ENCODE data around the gene PTBP1.

The PTBP1 gene

DNA sequence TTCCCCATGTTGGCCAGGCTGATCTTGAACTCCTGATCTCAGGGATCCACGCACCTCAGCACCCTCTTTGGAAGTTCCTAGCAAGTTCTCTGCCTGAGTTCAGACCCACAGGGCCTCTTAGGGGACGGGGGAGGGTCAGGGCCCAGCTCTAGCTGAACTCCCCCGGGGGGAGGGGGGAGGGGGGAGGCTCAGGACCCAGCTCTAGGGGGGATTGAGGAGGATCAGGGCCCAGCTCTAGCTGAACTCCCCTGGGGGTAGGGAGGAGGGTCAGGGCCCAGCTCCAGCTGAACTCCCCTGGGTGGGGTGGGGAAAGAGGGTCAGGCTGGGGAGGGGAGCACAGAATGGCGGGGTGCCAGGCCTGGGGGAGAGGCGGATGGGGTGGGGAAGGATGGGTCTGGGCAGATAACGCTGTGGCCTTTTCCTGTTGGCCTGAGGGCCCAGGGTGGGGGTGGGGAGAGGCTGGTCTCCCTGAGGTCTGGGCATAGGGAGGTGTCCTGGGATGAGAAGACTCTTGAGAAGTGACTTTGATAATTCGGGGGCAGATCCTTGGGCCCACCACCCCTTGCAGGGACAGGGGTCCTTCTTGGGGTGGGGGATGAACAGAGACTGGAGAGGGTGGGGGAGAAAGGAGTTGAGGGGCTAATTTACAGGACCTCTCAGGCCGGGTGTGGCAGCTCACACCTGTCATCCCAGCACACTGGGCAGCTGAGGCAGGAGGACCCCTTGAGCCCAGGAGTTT is 5.5 kb upstream of the PTBP1 start:
- H3K14ac ChIP-seq (ENCODE audit: low read length): no peak overlapping the region
- H3K27ac ChIP-seq (replicated peaks; ENCODE audit: low read length): no peak overlapping the region
- no peaks in the 10 kb centered on the region for H3K9me3 ChIP-seq (replicated peaks in 1 of 2; ENCODE audit: control insufficient read depth in 2 of 2, insufficient read depth in 1 of 2, low read depth in 1 of 2, low read length in 2 of 2)
- no peak overlapping the region for H4K91ac ChIP-seq (ENCODE audit: low read depth, low read length, poor library complexity)
- H3K79me1 ChIP-seq (ENCODE audit: low read depth, low read length): no peaks in the 10 kb centered on the region
- no peak overlapping the region for H3K23ac ChIP-seq (ENCODE audit: low read depth, low read length, poor library complexity)
- no peak overlapping the region for H2AFZ ChIP-seq (ENCODE audit: low read length)
- no peak overlapping the region for H3K18ac ChIP-seq (ENCODE audit: low read length)
- no peak for DNase-seq (ENCODE audit: low spot score)
- peak overlapping the region; percentile 75 for H2BK15ac ChIP-seq (ENCODE audit: low read length)
- no peak overlapping the region for H3K4ac ChIP-seq (ENCODE audit: low read length)
- peaks cover 13 to 16% of the 10 kb centered on the region in 2 donors for H3K4me1 ChIP-seq (ENCODE audit: control insufficient read depth in 2 of 2, insufficient read depth in 1 of 2, low read depth in 1 of 2, low read length in 2 of 2)
- H2BK120ac ChIP-seq (ENCODE audit: low read depth, low read length): peak overlapping the region; percentile 17
- no peak overlapping the region for H3K4me3 ChIP-seq (ENCODE audit: low read length in 2 of 2)
- H2BK5ac ChIP-seq (ENCODE audit: low read length): no peak overlapping the region
- H3K9ac ChIP-seq (ENCODE audit: low read depth, low read length, poor library complexity): no peak overlapping the region
- H2BK12ac ChIP-seq (ENCODE audit: low read length): no peak overlapping the region
- H3K36me3 ChIP-seq (replicated peaks in 1 of 2; ENCODE audit: control insufficient read depth in 2 of 2, insufficient read depth in 2 of 2, low read length in 2 of 2): no peaks in the 10 kb centered on the region
- H3K27me3 ChIP-seq (ENCODE audit: control insufficient read depth in 3 of 3, insufficient read depth in 3 of 3, low read depth in 1 of 3, low read length in 3 of 3): no peaks in the 10 kb centered on the region
- H2AK5ac ChIP-seq (ENCODE audit: low read depth, low read length): peak overlapping the region; percentile 8
- no peak overlapping the region for H3K4me2 ChIP-seq (ENCODE audit: insufficient read depth, low read length, poor library complexity, severe bottlenecking)
- no CpG with 5 or more reads among the region's 8 CpGs for WGBS, 2 donors (ENCODE audit: extremely low coverage in 2 of 2, insufficient read length in 2 of 2, insufficient replicate concordance in 1 of 2)
- H4K8ac ChIP-seq (ENCODE audit: low read depth, low read length): no peak overlapping the region

DNA sequence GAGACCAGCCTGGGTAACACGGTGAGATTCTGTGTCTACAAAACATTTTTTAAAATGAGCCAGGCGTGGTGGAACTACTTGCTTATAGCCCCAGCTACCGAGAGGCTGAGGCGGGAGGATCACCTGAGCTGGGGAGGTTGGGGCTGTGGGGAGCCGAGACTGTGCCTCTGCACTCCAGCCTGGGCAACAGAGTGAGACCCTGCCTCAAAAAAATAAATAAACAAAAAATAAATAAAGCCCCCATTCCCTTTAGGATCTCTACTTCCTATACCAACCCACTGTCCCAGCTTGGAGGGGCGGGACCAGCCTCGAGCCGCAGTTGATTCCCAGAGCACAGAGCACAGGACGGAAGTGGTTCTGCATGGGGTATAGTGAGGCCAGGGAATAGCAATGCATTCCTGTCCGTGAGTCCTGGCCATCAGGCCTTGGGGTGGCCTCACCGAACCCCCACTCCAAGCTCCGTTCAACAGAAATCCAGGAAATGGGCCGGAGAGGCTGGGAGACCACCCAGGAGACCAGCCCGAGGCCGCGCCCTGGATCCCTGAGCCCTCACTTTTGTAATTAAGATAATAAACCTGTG is 4.9 kb upstream of the PTBP1 start:
- no CpG with 5 or more reads among the region's 16 CpGs for WGBS, 2 donors (ENCODE audit: extremely low coverage in 2 of 2, insufficient read length in 2 of 2, insufficient replicate concordance in 1 of 2)
- no peak overlapping the region for H3K4me2 ChIP-seq (ENCODE audit: insufficient read depth, low read length, poor library complexity, severe bottlenecking)
- no peak overlapping the region for H2BK12ac ChIP-seq (ENCODE audit: low read length)
- no peak overlapping the region for H3K18ac ChIP-seq (ENCODE audit: low read length)
- no peak overlapping the region for H2BK120ac ChIP-seq (ENCODE audit: low read depth, low read length)
- no peak overlapping the region for H3K27ac ChIP-seq (replicated peaks; ENCODE audit: low read length)
- no peak overlapping the region for H3K14ac ChIP-seq (ENCODE audit: low read length)
- no peaks in the 10 kb centered on the region for H3K79me1 ChIP-seq (ENCODE audit: low read depth, low read length)
- no peaks in the 10 kb centered on the region for H3K36me3 ChIP-seq (replicated peaks in 1 of 2; ENCODE audit: control insufficient read depth in 2 of 2, insufficient read depth in 2 of 2, low read length in 2 of 2)
- peak overlapping the region; percentile 75 for H2BK15ac ChIP-seq (ENCODE audit: low read length)
- no peak overlapping the region for H2AFZ ChIP-seq (ENCODE audit: low read length)
- H3K9me3 ChIP-seq (replicated peaks in 1 of 2; ENCODE audit: control insufficient read depth in 2 of 2, insufficient read depth in 1 of 2, low read depth in 1 of 2, low read length in 2 of 2): no peaks in the 10 kb centered on the region
- no peak overlapping the region for H2BK5ac ChIP-seq (ENCODE audit: low read length)
- no peak for DNase-seq (ENCODE audit: low spot score)
- no peak overlapping the region for H3K4me3 ChIP-seq (ENCODE audit: low read length in 2 of 2)
- no peak overlapping the region for H3K4ac ChIP-seq (ENCODE audit: low read length)
- H4K91ac ChIP-seq (ENCODE audit: low read depth, low read length, poor library complexity): no peak overlapping the region
- H4K8ac ChIP-seq (ENCODE audit: low read depth, low read length): no peak overlapping the region
- H3K4me1 ChIP-seq (ENCODE audit: control insufficient read depth in 2 of 2, insufficient read depth in 1 of 2, low read depth in 1 of 2, low read length in 2 of 2): peaks cover 13 to 16% of the 10 kb centered on the region in 2 donors
- no peak overlapping the region for H3K23ac ChIP-seq (ENCODE audit: low read depth, low read length, poor library complexity)
- no peaks in the 10 kb centered on the region for H3K27me3 ChIP-seq (ENCODE audit: control insufficient read depth in 3 of 3, insufficient read depth in 3 of 3, low read depth in 1 of 3, low read length in 3 of 3)
- peak overlapping the region; percentile 8 for H2AK5ac ChIP-seq (ENCODE audit: low read depth, low read length)
- no peak overlapping the region for H3K9ac ChIP-seq (ENCODE audit: low read depth, low read length, poor library complexity)

DNA sequence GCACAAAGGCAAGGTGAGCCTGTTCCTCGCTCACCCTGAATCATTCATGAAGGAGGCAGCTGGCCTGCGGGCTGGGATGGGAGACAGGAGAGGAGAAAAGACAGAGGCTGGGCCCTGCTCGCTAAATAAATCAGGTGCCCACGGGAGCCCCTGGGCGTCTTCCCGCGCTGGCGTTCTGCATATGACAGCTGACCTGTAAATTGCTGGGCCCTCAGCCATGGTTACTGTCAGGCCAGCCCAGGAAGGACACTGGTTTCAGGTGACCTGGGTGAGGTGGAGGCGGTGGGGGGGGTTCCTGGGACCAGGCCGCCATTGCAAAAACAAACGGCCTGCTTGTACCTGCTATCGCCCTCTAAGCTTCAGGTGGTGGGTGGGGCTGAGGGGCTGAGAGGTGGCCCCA is 3.4 kb upstream of the PTBP1 start:
- Histone ChIP-seq H3K4me2 (ENCODE audit: insufficient read depth, low read length, poor library complexity, severe bottlenecking) (no peak overlapping the region), H4K91ac (ENCODE audit: low read depth, low read length, poor library complexity) (no peak overlapping the region), H2BK12ac (ENCODE audit: low read length) (no peak overlapping the region), H2BK120ac (ENCODE audit: low read depth, low read length) (no peak overlapping the region), H2BK5ac (ENCODE audit: low read length) (no peak overlapping the region), H3K27me3 (ENCODE audit: control insufficient read depth in 3 of 3, insufficient read depth in 3 of 3, low read depth in 1 of 3, low read length in 3 of 3) (no peaks in the 10 kb centered on the region), H3K4me3 (ENCODE audit: low read length in 2 of 2) (no peak overlapping the region), H3K23ac (ENCODE audit: low read depth, low read length, poor library complexity) (no peak overlapping the region), H3K18ac (ENCODE audit: low read length) (no peak overlapping the region), H3K4me1 (ENCODE audit: control insufficient read depth in 2 of 2, insufficient read depth in 1 of 2, low read depth in 1 of 2, low read length in 2 of 2) (peaks cover 10 to 11% of the 10 kb centered on the region in 2 donors), H2BK15ac (ENCODE audit: low read length) (peak overlapping the region; percentile 8), H3K4ac (ENCODE audit: low read length) (no peak overlapping the region), H3K9me3 (replicated peaks in 1 of 2; ENCODE audit: control insufficient read depth in 2 of 2, insufficient read depth in 1 of 2, low read depth in 1 of 2, low read length in 2 of 2) (no peaks in the 10 kb centered on the region), H3K9ac (ENCODE audit: low read depth, low read length, poor library complexity) (no peak overlapping the region), H2AK5ac (ENCODE audit: low read depth, low read length) (no peak overlapping the region), H4K8ac (ENCODE audit: low read depth, low read length) (no peak overlapping the region), H3K27ac (replicated peaks; ENCODE audit: low read length) (no peak overlapping the region), H2AFZ (ENCODE audit: low read length) (no peak overlapping the region), H3K36me3 (replicated peaks in 1 of 2; ENCODE audit: control insufficient read depth in 2 of 2, insufficient read depth in 2 of 2, low read length in 2 of 2) (peaks cover 0 to 7% of the 10 kb centered on the region in 2 donors), H3K79me1 (ENCODE audit: low read depth, low read length) (no peaks in the 10 kb centered on the region), H3K14ac (ENCODE audit: low read length) (no peak overlapping the region)
- no peak for DNase-seq (ENCODE audit: low spot score)
- WGBS, 2 donors (ENCODE audit: extremely low coverage in 2 of 2, insufficient read length in 2 of 2, insufficient replicate concordance in 1 of 2): no CpG with 5 or more reads among the region's 12 CpGs

DNA sequence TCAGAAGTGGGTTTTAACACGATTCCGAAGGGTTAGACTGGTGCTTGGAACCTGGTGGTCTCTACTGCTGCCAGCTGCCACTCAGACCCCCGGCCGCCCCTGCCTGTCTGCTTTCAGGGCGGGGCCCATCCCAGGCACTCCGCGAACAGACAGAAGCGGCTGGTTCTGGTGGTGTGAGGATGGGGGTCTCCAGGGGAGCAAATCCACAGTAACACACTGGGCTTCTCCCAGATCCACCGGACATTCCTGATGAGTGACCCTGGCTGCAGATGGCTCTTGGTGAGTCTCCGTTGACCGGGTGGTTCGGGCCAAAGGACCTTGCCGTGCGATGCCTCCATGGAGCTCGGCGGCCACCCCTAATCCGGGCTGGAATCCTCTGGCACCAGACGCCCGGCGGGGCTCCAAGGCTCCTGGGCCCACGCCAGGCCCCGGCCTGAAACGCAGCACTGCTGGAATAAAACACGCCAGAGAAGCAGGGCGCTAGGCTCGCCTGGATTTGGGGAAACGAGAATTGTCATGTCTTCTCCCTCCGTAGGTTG is 2.1 kb upstream of the PTBP1 start:
- Histone ChIP-seq H2BK5ac (ENCODE audit: low read length) (peak overlapping the region; percentile 39), H3K9ac (ENCODE audit: low read depth, low read length, poor library complexity) (no peak overlapping the region), H2BK15ac (ENCODE audit: low read length) (peak overlapping the region; percentile 81), H4K91ac (ENCODE audit: low read depth, low read length, poor library complexity) (no peak overlapping the region), H2AFZ (ENCODE audit: low read length) (no peak overlapping the region), H3K27ac (replicated peaks; ENCODE audit: low read length) (no peak overlapping the region), H4K8ac (ENCODE audit: low read depth, low read length) (peak overlapping the region; percentile 23), H3K18ac (ENCODE audit: low read length) (peak overlapping the region; percentile 83), H3K4me3 (ENCODE audit: low read length in 2 of 2) (no peak overlapping the region), H3K4ac (ENCODE audit: low read length) (no peak overlapping the region), H2BK12ac (ENCODE audit: low read length) (no peak overlapping the region), H2BK120ac (ENCODE audit: low read depth, low read length) (peak overlapping the region; percentile 41), H3K36me3 (replicated peaks in 1 of 2; ENCODE audit: control insufficient read depth in 2 of 2, insufficient read depth in 2 of 2, low read length in 2 of 2) (peaks cover 8 to 20% of the 10 kb centered on the region in 2 donors), H2AK5ac (ENCODE audit: low read depth, low read length) (peak overlapping the region; percentile 100), H3K23ac (ENCODE audit: low read depth, low read length, poor library complexity) (peak overlapping the region; percentile 65), H3K9me3 (replicated peaks in 1 of 2; ENCODE audit: control insufficient read depth in 2 of 2, insufficient read depth in 1 of 2, low read depth in 1 of 2, low read length in 2 of 2) (no peaks in the 10 kb centered on the region), H3K4me1 (ENCODE audit: control insufficient read depth in 2 of 2, insufficient read depth in 1 of 2, low read depth in 1 of 2, low read length in 2 of 2) (peaks cover 8% of the 10 kb centered on the region in 2 donors), H3K14ac (ENCODE audit: low read length) (no peak overlapping the region), H3K79me1 (ENCODE audit: low read depth, low read length) (no peaks in the 10 kb centered on the region), H3K4me2 (ENCODE audit: insufficient read depth, low read length, poor library complexity, severe bottlenecking) (no peak overlapping the region), H3K27me3 (ENCODE audit: control insufficient read depth in 3 of 3, insufficient read depth in 3 of 3, low read depth in 1 of 3, low read length in 3 of 3) (no peaks in the 10 kb centered on the region)
- WGBS, 2 donors (ENCODE audit: extremely low coverage in 2 of 2, insufficient read length in 2 of 2, insufficient replicate concordance in 1 of 2): no CpG with 5 or more reads among the region's 28 CpGs
- no peak for DNase-seq (ENCODE audit: low spot score)
